T-helper 22 cell (primary cell): ENCODE measurements around the gene MAFF.
"Not testable (repeated sequence)": the region's sequence is repeated elsewhere in the genome, so short reads cannot be mapped to it uniquely, and the experiment has no call there.

Source experiments
- DNase-seq: peaks from one replicate; pipeline ENCODE4 v3.0.0-alpha.2; 2020; ENCODE audit warnings: low read depth

The MAFF gene

GRCh38 chr22:38177571-38177925 is 24.2 kb upstream of the MAFF start:
- not testable (repeated sequence) for DNase-seq

GRCh38 chr22:38177926-38178604 is 23.7 kb upstream of the MAFF start:
- DNase-seq: no peak

- not testable (repeated sequence) for DNase-seq
Measured at GRCh38 chr22:38178605-38178937, 23.2 kb upstream of the MAFF start.

- peak; percentile 36 for DNase-seq
Measured at GRCh38 chr22:38180841-38181452, 20.8 kb upstream of the MAFF start.

GRCh38 chr22:38181453-38182200 is 20.2 kb upstream of the MAFF start, which contains the start of gene PLA2G6:
TSS of gene PLA2G6 (minus strand) at chr22:38181830. CDS start at chr22:38169426, 12,404 bp downstream.
- DNase-seq: peak; percentile 90

- DNase-seq: no peak
Measured at GRCh38 chr22:38184788-38185187, 17.0 kb upstream of the MAFF start.

- DNase-seq: no peak
Measured at GRCh38 chr22:38186429-38186828, 15.4 kb upstream of the MAFF start.

- no peak for DNase-seq
Measured at GRCh38 chr22:38187413-38188212, 14.2 kb upstream of the MAFF start.

- DNase-seq: no peak
Measured at GRCh38 chr22:38189104-38189503, 12.7 kb upstream of the MAFF start.

- DNase-seq: no peak
Measured at GRCh38 chr22:38190581-38190980, 11.2 kb upstream of the MAFF start.

GRCh38 chr22:38191055-38191454 is 10.7 kb upstream of the MAFF start:
- DNase-seq: no peak

- no peak for DNase-seq
Measured at GRCh38 chr22:38191731-38192474, 9.9 kb upstream of the MAFF start.

GRCh38 chr22:38192475-38192863 is 9.3 kb upstream of the MAFF start:
- DNase-seq: no peak

- DNase-seq: no peak
Measured at GRCh38 chr22:38193580-38193979, 8.2 kb upstream of the MAFF start.

GRCh38 chr22:38196791-38197419 is 4.9 kb upstream of the MAFF start:
- DNase-seq: no peak

- no peak for DNase-seq
Measured at GRCh38 chr22:38199826-38200559, 1.8 kb upstream of the MAFF start.

GRCh38 chr22:38201371-38201710 is 453 bp upstream of the MAFF start:
- DNase-seq: no peak

- peak; percentile 47 for DNase-seq
Measured at GRCh38 chr22:38202437-38203089, 769 bp downstream of the MAFF start.

GRCh38 chr22:38203090-38203810 is 1.5 kb downstream of the MAFF start:
- DNase-seq: no peak
